Astrocyte of the cerebellum (primary cell): Measurements from ENCODE around the gene WWOX.

Source experiments
- DNase-seq: peaks from one replicate; pipeline ENCODE4 v3.0.0-alpha.2; 2011; ENCODE audit warnings: low read depth
- H3K4me3 ChIP-seq: 2 replicates; pipeline ENCODE4 v1.5.1; 2011; ENCODE audit warnings: mild to moderate bottlenecking, low read depth, low read length, moderate library complexity
- CTCF ChIP-seq: IDR thresholded peaks from 2 replicates; pipeline ENCODE4 v1.5.1; 2012; ENCODE audit warnings: low read length, low read depth, moderate library complexity, mild to moderate bottlenecking; ENCODE audit errors: missing control alignments
- in situ Hi-C: cut with HindIII; loops from 2 replicates; pipeline ENCODE4 v1.10.0; 2017; ENCODE audit warnings: low sequenced_read_pairs

The WWOX gene

DNA sequence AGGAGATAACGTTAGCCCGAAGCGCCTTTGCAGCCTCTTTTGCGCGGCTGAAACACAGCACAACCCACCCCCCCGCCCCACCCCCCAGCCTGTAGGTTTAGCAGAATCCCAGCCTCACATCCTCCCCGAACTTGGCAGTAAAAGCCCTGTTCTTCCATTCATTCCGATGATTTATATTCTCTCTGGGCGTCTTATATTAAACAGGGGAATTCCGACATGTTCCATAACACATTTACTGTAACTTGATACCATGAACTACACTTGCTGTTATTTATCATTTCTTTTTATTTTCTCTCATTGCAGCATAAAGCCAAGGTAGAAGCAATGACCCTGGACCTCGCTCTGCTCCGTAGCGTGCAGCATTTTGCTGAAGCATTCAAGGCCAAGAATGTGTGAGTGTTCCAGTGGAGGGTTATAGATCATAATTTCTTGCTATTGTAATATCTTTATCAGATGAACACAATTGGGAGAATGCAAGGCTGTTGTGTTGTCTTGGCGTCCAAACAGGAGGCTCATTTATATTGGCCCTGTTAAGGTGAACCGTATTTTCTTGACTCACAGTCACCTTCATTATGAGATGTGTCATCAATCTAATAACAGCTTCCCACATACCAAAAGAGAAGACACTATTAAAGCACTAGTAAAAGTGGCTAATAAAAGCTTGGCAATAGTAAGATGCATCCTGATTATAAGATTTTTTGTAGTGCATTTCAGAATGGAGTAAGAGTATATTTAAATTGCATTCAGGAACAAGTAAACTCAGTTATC is 287.3 kb downstream of the WWOX start:
- DNase-seq = no peak
- in situ Hi-C loops = no loop called here
- no peak overlapping the region for H3K4me3 ChIP-seq
- no peak for TF ChIP-seq CTCF

DNA sequence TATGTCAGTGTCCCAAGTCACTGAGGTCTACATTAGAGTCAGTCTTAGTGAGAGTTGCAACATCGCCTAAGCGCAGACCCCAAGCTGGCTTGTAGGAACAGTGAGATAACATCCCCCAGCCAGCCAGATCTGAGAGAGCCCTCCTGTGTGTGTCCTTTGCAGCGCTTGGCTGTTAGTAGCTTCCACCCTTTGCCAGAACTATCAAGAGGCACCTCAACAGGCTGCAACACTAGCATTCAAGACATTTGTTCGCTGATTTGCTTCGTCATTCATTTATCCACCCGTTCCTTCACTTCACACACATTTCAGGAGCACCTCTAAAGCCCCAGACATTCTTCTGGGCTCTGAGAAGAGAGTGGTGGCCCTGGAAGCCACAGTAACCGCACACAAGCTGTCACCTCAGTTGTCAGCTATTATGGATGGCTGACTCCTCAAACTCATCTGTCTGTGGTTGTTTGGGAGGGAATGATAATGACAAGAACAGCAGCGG is 289.6 kb downstream of the WWOX start:
- H3K4me3 ChIP-seq = no peak overlapping the region
- no peak for DNase-seq
- in situ Hi-C loops = no loop called here
- no peak for TF ChIP-seq CTCF

- H3K4me3 ChIP-seq = no peak overlapping the region
- in situ Hi-C loops = no loop called here
- no peak for DNase-seq
- TF ChIP-seq CTCF = no peak
These were observed 290.6 kb downstream of the WWOX start for GRCh38 chr16:78390092-78390491.

GRCh38 chr16:78390508-78391324 is 291.3 kb downstream of the WWOX start:
- no peak for DNase-seq
- in situ Hi-C loops = no loop called here
- H3K4me3 ChIP-seq = no peak overlapping the region
- TF ChIP-seq CTCF = no peak

DNA sequence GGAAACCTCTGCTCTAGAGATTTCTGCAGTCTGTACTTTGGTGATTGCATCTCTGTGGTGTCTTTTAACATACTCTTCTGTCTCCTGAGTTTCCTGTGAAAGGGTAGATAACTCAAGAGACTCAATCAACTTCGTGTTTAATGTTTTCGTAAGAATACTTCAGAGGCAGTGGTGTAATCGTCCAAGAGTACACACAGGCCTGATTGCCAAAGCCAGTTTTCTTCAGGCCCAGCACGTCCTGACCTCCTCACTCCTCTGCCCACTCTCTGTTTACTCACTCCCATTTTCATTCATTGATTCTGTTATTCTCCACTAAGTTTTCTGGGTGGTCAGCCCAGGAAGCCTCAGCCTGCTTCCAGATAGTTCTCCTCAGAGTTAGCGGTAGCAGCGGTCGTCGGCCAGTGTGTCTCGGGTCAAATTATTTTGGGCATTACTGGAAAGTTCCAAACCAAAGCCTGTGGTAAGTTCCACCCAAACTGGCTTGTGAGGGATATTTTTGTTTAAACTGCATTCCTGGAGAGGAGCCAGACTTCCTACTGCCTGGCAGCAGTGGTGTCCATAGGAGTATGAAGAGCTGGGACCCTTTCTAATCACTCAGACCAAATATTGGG is 293.2 kb downstream of the WWOX start:
- no peak for TF ChIP-seq CTCF
- no peak overlapping the region for H3K4me3 ChIP-seq
- in situ Hi-C loops = no loop called here
- DNase-seq = no peak

DNA sequence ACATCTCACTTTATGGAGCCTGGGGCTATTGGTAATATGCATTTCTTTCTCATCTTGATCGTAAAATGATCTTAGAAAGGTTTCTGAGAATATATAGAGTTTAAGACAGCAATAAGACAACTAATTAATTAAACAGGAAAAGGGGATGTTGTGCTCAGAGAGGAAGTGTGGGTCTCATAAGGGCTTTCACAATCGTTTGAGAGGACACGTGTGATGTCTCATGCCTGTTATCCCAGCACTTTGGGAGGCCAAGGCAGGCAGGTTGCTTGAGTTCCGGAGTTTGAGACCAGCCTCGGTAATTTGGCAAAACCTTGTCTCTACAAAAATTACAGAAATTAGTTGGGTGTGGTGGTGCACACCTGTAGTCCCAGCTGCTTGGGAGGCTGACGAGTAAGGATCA is 295.6 kb downstream of the WWOX start:
- no peak overlapping the region for H3K4me3 ChIP-seq
- no peak for DNase-seq
- no peak for TF ChIP-seq CTCF
- in situ Hi-C loops = no loop called here
